GM21737 (cell line): Measurements from ENCODE around the gene LMBRD2.

Experiments
- ATAC-seq: cut with Tn5 transposase; IDR thresholded peaks from one replicate; pipeline ENCODE4 v1.9.1; 2021; ENCODE audit warnings: mild to moderate bottlenecking, moderate library complexity; ENCODE audit not compliant: unreplicated experiment

The LMBRD2 gene

DNA sequence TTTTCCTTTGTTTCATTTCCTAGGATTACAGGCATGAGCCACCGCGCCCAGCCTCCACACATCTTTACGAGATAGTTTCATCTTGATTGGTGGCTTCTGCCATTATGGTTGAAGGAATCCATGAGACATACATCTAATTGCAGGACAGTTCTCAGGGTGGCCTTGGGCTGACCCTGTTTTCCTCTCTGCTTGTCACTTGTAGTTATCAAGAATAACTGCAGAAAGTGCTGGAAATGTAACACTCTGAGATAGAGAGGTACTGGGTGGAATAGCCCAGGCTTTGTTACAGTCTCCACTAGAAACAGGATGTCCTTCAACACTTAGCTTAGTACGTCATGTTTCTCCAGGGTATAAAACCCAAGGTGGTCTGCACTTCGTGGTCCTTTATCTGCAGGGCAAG lies 95.7 kb downstream of the LMBRD2 start:
- no peak for ATAC-seq

DNA sequence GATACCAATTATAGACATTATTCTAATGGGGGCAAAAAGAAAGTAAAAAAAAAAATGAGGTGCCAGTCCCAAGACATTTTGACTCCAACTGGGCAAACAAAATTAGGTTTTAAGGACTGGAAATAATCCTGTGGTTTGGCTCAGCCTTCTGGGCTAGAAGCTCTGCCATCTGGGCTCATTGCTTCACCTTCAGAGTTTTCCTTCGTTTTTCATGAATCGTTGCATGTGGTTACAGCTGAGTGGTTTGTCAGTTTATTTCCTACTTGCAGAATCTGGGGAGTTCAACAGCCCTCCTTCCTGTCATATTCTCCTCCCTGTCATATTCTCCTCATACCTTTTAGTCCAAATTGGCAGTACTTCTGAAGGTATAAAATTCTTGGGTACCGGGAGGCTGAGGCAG lies 97.0 kb downstream of the LMBRD2 start:
- ATAC-seq = no peak

DNA sequence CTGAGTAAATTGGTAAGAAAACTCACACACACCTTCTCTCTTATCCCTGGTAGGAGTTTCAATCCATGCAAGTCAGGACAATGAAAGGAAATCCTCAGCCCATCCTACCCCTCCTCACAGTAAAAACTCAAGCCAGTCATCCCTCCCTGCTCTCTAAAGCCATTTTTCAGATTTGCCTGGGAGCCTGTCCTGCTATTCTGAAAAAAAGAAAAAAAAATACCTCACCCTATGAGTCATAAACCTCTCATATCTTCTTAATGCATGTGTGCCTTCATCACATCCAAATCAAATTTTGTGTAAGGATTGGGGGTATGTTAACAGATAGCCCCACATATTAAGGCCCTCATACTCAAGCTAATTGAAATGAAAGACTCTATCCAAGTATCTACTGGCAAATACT lies 99.1 kb downstream of the LMBRD2 start:
- no peak for ATAC-seq

DNA sequence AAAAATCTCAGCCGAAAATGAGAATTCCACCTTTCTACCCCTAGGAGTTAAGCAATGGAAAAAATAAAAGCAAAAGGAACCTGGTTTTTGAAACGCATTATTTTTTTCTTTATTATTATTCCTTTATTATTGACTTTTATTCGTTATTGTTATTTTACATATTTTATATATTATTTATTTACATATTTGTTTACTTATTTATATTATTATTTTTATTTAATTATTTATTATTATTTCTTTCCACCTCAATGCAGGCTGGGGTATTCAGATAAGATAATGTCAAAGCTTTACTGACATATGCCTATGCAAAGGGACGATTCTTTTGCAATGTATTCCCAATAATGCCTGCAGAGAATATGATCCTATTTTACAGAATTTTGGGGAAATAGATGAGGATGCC lies 101.7 kb downstream of the LMBRD2 start:
- no peak for ATAC-seq
